ENCODE data around the gene ALS2CL. TPM values are rescaled to one million over a fixed set of nuclear protein-coding genes. Genes with fewer than 3 reads are reported as not detected.

ALS2CL gene
- total and polyA plus RNA-seq, 2 experiments from 2014 or later: 3.4 to 11.8 TPM

DNA sequence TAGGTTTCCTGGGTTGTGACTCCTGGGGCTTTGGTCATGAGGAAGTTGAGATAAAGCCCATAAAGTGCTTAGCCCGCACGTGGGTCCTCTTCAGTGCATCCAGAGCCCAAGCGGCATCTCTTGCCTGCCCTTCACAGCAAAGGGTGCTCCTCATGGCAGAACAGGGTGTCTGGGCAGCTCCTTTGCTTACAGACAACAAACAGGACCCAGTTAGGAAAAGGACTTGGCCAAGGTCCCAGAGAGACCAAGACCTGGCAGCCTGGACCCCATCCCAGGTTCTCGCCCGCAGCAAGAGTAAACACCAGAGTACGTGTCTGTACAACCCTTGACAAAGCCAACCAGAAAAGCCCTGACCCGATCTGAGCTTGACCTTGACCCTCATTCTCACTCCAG lies 27.0 kb downstream of the ALS2CL start:
- DNase-seq (ENCODE audit: low spot score) (no peak), ATAC-seq (no peak)
- Histone ChIP-seq H3K27ac (ENCODE audit: low read depth) (no peak overlapping the region), H3K79me2 (replicated peaks; ENCODE audit: insufficient read depth) (no peaks in the 10 kb centered on the region), H3K9me2 (ENCODE audit: insufficient read depth) (no peaks in the 10 kb centered on the region), H3K27me3 (ENCODE audit: insufficient read depth) (no peaks in the 10 kb centered on the region), H3K4me2 (no peak overlapping the region), H3F3A (replicated peaks; ENCODE audit: low read depth) (0 out of 2 replicates have a peak, but pooled peaks cover 4% of the 10 kb centered on the region), H3K36me3 (ENCODE audit: insufficient read depth) (no peaks in the 10 kb centered on the region), H4K20me1 (replicated peaks; ENCODE audit: insufficient read depth) (no peaks in the 10 kb centered on the region), H3K4me1 (ENCODE audit: insufficient read depth) (peaks cover 16% of the 10 kb centered on the region), H2AFZ (no peak overlapping the region), H3K4me3 (no peak overlapping the region)
- TF ChIP-seq EZH2phosphoT487 (IDR thresholded peaks at IDR 0.05; ENCODE audit: unreplicated experiment) (no peak), ZNF331 (CRISPR knock-in tag; IDR thresholded peaks at IDR 0.05; ENCODE audit: low read depth) (no peak), NANOG (IDR thresholded peaks at IDR 0.05; ENCODE audit: borderline replicate concordance) (no peak), POLR2AphosphoS5 (IDR thresholded peaks at IDR 0.05; ENCODE audit: low read depth) (no peak), CREB1 (CRISPR knock-in tag; IDR thresholded peaks at IDR 0.05; ENCODE audit: low read depth) (no peak), STAT1 (IDR thresholded peaks at IDR 0.05; ENCODE audit: unreplicated experiment) (no peak), JUNB (IDR thresholded peaks at IDR 0.05; ENCODE audit: unreplicated experiment) (no peak), EZH2 (IDR thresholded peaks at IDR 0.05; ENCODE audit: low read depth, unreplicated experiment) (no peak), ZNF114 (CRISPR knock-in tag; IDR thresholded peaks at IDR 0.05) (no peak)
- TF ChIP-seq, protein P1, sequence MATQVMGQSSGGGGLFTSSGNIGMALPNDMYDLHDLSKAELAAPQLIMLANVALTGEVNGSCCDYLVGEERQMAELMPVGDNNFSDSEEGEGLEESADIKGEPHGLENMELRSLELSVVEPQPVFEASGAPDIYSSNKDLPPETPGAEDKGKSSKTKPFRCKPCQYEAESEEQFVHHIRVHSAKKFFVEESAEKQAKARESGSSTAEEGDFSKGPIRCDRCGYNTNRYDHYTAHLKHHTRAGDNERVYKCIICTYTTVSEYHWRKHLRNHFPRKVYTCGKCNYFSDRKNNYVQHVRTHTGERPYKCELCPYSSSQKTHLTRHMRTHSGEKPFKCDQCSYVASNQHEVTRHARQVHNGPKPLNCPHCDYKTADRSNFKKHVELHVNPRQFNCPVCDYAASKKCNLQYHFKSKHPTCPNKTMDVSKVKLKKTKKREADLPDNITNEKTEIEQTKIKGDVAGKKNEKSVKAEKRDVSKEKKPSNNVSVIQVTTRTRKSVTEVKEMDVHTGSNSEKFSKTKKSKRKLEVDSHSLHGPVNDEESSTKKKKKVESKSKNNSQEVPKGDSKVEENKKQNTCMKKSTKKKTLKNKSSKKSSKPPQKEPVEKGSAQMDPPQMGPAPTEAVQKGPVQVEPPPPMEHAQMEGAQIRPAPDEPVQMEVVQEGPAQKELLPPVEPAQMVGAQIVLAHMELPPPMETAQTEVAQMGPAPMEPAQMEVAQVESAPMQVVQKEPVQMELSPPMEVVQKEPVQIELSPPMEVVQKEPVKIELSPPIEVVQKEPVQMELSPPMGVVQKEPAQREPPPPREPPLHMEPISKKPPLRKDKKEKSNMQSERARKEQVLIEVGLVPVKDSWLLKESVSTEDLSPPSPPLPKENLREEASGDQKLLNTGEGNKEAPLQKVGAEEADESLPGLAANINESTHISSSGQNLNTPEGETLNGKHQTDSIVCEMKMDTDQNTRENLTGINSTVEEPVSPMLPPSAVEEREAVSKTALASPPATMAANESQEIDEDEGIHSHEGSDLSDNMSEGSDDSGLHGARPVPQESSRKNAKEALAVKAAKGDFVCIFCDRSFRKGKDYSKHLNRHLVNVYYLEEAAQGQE (IDR thresholded peaks at IDR 0.05; ENCODE audit: unreplicated experiment): no peak
- TF ChIP-seq, protein P2, sequence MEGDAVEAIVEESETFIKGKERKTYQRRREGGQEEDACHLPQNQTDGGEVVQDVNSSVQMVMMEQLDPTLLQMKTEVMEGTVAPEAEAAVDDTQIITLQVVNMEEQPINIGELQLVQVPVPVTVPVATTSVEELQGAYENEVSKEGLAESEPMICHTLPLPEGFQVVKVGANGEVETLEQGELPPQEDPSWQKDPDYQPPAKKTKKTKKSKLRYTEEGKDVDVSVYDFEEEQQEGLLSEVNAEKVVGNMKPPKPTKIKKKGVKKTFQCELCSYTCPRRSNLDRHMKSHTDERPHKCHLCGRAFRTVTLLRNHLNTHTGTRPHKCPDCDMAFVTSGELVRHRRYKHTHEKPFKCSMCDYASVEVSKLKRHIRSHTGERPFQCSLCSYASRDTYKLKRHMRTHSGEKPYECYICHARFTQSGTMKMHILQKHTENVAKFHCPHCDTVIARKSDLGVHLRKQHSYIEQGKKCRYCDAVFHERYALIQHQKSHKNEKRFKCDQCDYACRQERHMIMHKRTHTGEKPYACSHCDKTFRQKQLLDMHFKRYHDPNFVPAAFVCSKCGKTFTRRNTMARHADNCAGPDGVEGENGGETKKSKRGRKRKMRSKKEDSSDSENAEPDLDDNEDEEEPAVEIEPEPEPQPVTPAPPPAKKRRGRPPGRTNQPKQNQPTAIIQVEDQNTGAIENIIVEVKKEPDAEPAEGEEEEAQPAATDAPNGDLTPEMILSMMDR (conservative IDR thresholded peaks at IDR 0.05; ENCODE audit: low read depth in 2 of 2): no peak
- TF ChIP-seq, protein P3, sequence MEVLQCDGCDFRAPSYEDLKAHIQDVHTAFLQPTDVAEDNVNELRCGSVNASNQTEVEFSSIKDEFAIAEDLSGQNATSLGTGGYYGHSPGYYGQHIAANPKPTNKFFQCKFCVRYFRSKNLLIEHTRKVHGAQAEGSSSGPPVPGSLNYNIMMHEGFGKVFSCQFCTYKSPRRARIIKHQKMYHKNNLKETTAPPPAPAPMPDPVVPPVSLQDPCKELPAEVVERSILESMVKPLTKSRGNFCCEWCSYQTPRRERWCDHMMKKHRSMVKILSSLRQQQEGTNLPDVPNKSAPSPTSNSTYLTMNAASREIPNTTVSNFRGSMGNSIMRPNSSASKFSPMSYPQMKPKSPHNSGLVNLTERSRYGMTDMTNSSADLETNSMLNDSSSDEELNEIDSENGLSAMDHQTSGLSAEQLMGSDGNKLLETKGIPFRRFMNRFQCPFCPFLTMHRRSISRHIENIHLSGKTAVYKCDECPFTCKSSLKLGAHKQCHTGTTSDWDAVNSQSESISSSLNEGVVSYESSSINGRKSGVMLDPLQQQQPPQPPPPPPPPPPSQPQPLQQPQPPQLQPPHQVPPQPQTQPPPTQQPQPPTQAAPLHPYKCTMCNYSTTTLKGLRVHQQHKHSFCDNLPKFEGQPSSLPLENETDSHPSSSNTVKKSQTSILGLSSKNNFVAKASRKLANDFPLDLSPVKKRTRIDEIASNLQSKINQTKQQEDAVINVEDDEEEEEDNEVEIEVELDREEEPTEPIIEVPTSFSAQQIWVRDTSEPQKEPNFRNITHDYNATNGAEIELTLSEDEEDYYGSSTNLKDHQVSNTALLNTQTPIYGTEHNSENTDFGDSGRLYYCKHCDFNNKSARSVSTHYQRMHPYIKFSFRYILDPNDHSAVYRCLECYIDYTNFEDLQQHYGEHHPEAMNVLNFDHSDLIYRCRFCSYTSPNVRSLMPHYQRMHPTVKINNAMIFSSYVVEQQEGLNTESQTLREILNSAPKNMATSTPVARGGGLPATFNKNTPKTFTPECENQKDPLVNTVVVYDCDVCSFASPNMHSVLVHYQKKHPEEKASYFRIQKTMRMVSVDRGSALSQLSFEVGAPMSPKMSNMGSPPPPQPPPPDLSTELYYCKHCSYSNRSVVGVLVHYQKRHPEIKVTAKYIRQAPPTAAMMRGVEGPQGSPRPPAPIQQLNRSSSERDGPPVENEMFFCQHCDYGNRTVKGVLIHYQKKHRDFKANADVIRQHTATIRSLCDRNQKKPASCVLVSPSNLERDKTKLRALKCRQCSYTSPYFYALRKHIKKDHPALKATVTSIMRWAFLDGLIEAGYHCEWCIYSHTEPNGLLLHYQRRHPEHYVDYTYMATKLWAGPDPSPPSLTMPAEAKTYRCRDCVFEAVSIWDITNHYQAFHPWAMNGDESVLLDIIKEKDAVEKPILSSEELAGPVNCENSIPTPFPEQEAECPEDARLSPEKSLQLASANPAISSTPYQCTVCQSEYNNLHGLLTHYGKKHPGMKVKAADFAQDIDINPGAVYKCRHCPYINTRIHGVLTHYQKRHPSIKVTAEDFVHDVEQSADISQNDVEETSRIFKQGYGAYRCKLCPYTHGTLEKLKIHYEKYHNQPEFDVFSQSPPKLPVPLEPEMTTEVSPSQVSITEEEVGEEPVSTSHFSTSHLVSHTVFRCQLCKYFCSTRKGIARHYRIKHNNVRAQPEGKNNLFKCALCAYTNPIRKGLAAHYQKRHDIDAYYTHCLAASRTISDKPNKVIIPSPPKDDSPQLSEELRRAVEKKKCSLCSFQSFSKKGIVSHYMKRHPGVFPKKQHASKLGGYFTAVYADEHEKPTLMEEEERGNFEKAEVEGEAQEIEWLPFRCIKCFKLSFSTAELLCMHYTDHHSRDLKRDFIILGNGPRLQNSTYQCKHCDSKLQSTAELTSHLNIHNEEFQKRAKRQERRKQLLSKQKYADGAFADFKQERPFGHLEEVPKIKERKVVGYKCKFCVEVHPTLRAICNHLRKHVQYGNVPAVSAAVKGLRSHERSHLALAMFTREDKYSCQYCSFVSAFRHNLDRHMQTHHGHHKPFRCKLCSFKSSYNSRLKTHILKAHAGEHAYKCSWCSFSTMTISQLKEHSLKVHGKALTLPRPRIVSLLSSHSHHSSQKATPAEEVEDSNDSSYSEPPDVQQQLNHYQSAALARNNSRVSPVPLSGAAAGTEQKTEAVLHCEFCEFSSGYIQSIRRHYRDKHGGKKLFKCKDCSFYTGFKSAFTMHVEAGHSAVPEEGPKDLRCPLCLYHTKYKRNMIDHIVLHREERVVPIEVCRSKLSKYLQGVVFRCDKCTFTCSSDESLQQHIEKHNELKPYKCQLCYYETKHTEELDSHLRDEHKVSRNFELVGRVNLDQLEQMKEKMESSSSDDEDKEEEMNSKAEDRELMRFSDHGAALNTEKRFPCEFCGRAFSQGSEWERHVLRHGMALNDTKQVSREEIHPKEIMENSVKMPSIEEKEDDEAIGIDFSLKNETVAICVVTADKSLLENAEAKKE (CRISPR knock-in tag; IDR thresholded peaks at IDR 0.05): no peak
- TF ChIP-seq, protein P4, sequence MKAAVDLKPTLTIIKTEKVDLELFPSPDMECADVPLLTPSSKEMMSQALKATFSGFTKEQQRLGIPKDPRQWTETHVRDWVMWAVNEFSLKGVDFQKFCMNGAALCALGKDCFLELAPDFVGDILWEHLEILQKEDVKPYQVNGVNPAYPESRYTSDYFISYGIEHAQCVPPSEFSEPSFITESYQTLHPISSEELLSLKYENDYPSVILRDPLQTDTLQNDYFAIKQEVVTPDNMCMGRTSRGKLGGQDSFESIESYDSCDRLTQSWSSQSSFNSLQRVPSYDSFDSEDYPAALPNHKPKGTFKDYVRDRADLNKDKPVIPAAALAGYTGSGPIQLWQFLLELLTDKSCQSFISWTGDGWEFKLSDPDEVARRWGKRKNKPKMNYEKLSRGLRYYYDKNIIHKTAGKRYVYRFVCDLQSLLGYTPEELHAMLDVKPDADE (IDR thresholded peaks at IDR 0.05): no peak
- no peak overlapping the region for H3K4me3 Mint-ChIP-seq
- H3K36me3 Mint-ChIP-seq (ENCODE audit: low read depth): no peaks in the 10 kb centered on the region
- H3K27ac Mint-ChIP-seq: no peak overlapping the region
- peaks cover 28% of the 10 kb centered on the region for H3K27me3 Mint-ChIP-seq (ENCODE audit: insufficient read depth, low read depth, poor library complexity)
- H3K4me1 Mint-ChIP-seq: peaks cover 24% of the 10 kb centered on the region
- no peaks in the 10 kb centered on the region for H3K9me3 Mint-ChIP-seq

Measured in GM23338 (cell line).